Measurements from ENCODE around the gene TPX2.
A peak's percentile ranks its signal among the peaks of the same experiment; 100 is the strongest.

The TPX2 gene

GRCh38 chr20:31738729-31739549 is at the start of gene TPX2:
Gene TPX2, plus strand, starts transcription at chr20:31739290. Its CDS starts 18,187 bp downstream, at chr20:31757477.
- peak; percentile 94 to 99 for DNase-seq

GRCh38 chr20:31690124-31690666 is 48.9 kb upstream of the TPX2 start:
- no peak for DNase-seq

GRCh38 chr20:31691646-31692275 is 47.3 kb upstream of the TPX2 start:
- DNase-seq, result no peak

DNA sequence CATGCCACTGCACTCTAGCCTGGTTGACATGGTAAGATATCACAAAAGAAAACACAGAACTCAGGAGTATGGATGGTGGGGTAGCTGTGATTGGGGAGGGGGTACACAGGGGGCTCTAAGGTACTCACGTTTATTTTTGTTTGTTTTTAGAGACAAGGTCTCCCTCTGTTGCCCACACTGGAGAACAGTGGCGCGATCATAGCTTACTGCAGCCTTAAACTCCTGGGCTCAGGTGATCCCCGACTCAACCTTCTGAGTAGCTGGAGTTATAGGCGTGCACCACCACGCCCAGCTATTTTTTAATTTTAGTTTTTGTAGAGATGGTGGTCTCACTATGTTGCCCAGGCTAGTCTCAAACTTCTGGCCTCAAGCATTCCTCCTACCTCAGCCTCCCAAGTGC is 45.7 kb upstream of the TPX2 start:
- no peak for DNase-seq

DNA sequence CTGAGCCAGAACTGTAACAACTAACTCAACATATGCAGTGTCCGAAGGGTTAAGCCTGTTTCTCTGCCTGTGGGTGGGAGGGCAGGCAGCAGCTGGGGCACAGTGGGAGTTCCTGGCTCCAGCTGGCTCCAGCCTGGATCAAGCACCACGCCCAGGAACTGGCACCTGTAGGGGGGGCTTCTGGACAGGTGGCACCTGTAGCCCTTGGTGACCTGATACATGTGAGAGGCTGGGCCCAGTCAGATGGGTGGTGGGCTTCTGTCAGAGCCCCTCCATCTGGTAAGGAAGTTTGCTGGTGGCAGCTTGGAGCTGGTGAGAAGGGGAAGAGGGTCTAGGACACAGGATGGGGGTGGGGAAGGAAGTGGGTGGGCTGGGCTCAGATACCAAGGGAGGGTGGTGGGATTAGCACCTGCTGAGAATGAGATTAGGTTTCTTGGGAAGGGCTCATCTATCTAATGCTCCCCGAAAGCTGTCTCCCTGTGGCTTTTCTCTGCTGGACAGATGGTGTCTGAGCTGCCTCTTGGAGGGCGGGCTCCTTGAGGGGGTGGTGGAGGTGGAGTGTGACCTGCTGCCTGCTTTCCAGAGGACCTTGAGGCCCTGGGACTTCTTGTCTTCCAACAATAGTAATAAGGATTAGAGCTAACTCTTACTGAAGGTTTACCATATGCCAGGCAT is 45.0 kb upstream of the TPX2 start:
- peak; percentile 73 to 91 for DNase-seq

GRCh38 chr20:31694842-31695593 is 44.1 kb upstream of the TPX2 start:
- no peak for DNase-seq

DNA sequence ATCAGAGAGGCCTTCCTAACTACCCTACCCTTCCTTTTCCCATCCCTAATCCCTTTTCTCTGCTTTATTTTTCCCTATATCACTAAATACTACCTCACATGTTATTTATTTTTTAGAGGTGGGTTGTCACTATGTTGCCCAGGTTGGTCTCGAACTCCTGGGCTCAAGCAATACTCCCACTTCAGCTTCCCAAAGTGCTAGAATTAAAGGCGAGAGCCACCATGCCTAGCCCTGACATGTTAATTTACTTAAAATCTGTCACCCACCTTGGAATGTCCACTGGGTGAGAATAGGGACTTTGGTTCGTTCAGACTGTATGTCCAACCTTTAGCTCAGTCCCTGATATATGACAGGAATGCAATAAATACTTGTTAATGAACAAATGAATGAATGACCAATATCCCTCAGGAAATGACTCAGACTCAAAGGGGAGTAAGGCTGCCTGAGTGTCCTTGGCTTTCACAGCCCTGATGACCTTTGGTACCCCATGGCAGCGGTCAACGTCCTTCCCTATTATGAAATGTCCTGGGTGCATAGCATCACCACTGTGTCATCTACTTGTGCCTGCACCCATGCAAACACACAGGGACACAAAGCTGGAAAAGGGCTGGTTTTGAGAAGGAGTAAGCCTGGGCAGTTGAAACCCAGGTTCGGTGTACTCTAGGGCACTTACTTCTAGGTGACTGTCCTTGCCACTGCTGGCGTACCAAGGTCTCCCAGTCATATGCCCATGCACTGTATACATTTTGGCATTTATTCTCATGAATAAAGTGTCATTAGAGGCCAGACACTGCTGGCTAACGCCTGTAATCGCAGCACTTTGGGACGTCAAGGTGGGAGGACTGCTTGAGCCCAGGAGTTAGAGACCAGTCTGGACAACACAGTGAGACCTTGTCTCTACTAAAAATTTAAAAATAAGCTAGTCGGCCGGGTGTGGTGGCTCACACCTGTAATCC is 43.0 kb upstream of the TPX2 start:
- DNase-seq, result no peak

- no peak for DNase-seq
These were observed 40.8 kb upstream of the TPX2 start for GRCh38 chr20:31698243-31698802.

GRCh38 chr20:31698803-31699718 is 40.0 kb upstream of the TPX2 start:
- DNase-seq, result peak; percentile 27 to 67

DNA sequence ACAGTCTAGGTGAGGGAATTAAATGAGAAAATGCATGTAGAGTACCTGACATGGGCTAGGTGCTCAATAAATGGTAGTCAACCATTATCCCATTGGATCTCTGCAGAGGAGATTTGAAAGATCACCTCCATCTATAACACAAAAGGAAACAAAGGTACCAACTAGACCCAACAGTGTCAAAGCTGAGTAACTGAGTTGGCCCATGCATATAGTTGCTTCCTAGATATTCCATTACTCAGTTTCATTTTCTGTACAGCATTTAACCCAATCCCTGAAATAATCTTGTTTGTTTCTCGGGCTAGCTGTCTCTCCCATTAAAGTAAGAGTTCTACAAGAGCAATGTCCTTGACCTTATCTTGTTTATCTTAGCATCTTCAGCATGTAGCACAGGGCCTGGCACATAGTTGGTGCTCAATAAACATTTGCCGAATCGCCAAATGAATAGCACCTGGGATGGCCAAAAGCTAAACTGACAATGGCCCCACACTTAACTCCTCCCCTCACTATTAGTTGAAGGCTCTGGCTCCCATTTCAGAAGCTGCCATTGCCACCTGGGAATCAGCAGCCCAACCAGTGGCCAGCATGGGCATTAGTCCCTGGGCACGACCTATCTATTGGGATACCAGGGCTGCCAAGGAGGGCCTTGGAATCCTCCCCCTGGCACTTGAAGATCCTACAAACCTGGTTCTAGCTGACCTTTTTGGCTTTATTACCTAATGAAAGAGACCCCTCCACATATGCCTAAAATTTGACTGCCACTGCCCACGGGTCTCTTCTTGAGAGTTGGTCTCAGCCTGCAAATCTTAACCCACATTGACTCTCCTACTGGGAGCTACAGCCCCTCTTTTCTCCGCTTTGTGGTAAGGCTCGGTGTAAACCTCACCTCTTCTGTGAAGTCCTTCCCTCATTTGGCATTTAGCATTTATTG is 39.0 kb upstream of the TPX2 start:
- DNase-seq, result no peak

- DNase-seq, result no peak
These were observed 38.3 kb upstream of the TPX2 start for GRCh38 chr20:31700747-31701146.

GRCh38 chr20:31701591-31701990 is 37.5 kb upstream of the TPX2 start:
- no peak for DNase-seq

DNA sequence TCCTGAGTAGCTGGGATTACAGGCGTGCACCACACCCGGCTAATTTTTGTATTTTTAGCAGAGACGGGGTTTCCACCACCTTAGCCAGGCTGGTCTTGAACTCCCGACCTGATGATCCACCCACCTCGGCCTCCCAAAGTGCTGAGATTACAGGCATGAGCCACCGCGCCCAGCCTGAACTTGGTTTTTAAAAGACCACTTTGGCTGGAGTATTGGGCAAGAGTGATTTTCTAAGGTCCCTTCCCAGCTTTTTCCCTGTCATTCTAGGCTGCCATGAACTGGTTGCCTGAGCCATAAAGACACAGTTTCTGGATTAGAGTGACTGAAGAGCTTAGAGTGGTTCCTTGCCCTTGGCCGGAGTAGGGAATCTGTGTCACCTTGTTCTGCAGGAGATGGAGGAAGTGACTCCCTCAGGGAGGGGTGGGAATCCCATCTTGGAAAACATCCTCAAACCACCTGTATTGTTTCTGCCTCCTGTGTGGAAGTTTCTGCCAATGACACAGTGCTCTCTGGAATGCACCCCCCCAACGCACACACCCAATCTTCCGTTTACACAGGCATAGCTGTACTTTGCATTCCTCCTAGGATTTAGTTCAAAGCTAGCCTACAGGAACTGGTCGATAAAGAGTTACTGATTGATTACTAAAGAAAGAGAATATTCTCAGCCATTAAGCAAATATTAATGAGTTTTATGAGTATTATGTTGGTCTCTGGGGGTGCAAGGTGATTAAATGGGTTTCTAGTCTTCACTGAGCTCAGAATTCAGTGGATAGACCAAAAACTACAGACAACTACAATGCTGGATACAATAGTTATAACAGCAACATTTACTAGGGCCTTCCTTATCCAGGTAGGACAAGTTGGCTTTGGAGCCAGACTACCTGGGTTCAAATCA is 34.6 kb upstream of the TPX2 start:
- no peak for DNase-seq

GRCh38 chr20:31705191-31705590 is 33.9 kb upstream of the TPX2 start:
- DNase-seq, result no peak

- DNase-seq, result no peak
These were observed 33.2 kb upstream of the TPX2 start for GRCh38 chr20:31705598-31706597.

GRCh38 chr20:31706607-31707257 is 32.4 kb upstream of the TPX2 start:
- no peak for DNase-seq
